IMR-90 (cell line): ENCODE data around the gene RPRM. TPM values are rescaled to one million over a fixed set of nuclear protein-coding genes. Genes with fewer than 3 reads are reported as not detected.

ENCODE experiments used
- ATAC-seq: fragments of 200-7000 bp; cut with Tn5 transposase; 2 replicates; pipeline ENCODE4 v1.9.1; 2020; ENCODE audit warnings: low read depth, mild to moderate bottlenecking, moderate library complexity
- BruUV-seq: library from RNA; stranded (reverse); fragments of 400-500 nt; replicated peaks from 2 replicates; lab custom pipeline; 2021; lab: Mats Ljungman, UMichigan
- CTCF ChIA-PET: fragments of 300-600 bp; formaldehyde crosslinking; extraction: SDS; loops from one replicate; lab custom pipeline; 2021; ENCODE audit warnings: antibody characterized with exemption; lab: Yijun Ruan, JAX
- POLR2A ChIA-PET: fragments of 300-600 bp; sonication (Branson Sonifier 250); formaldehyde crosslinking; loops from one replicate; lab custom pipeline; 2022; ENCODE audit warnings: antibody characterized with exemption; ENCODE audit not compliant: unreplicated experiment; lab: Charles Lee
- DNase-seq: peaks from one replicate; pipeline ENCODE4 v3.0.0; 2013
- H2AFZ ChIP-seq: replicated peaks from 2 replicates; pipeline ENCODE3; 2013; ENCODE audit warnings: low read length, mild to moderate bottlenecking; ENCODE audit not compliant: poor library complexity
- H2AK5ac ChIP-seq: 2 replicates; pipeline ENCODE4 v1.6.1; 2013; ENCODE audit warnings: low read depth, low read length, inconsistent platforms
- H2AK9ac ChIP-seq: replicated peaks from 2 replicates; pipeline ENCODE3; 2013; ENCODE audit warnings: mild to moderate bottlenecking, low read depth, low read length, moderate library complexity; ENCODE audit not compliant: poor library complexity
- H2BK120ac ChIP-seq: 2 replicates; pipeline ENCODE4 v1.6.1; 2013; ENCODE audit warnings: low read depth, low read length, inconsistent platforms
- H2BK15ac ChIP-seq: 3 replicates; pipeline ENCODE4 v1.6.1; 2013; ENCODE audit warnings: low read depth, low read length, inconsistent platforms
- H2BK20ac ChIP-seq: 2 replicates; pipeline ENCODE4 v1.6.1; 2013; ENCODE audit warnings: low read depth, mild to moderate bottlenecking, inconsistent platforms, low read length, moderate library complexity
- H2BK5ac ChIP-seq: 2 replicates; pipeline ENCODE4 v1.6.1; 2013; ENCODE audit warnings: mild to moderate bottlenecking, low read depth, low read length, inconsistent platforms; ENCODE audit not compliant: poor library complexity, severe bottlenecking
- H3K14ac ChIP-seq: replicated peaks from 2 replicates; pipeline ENCODE4 v1.6.1; 2013; ENCODE audit warnings: low read depth, low read length, inconsistent platforms
- H3K18ac ChIP-seq: 2 replicates; pipeline ENCODE4 v1.6.1; 2013; ENCODE audit warnings: low read depth, low read length, control low read depth
- H3K23ac ChIP-seq: 2 replicates; pipeline ENCODE4 v1.6.1; 2013; ENCODE audit warnings: low read depth, low read length, inconsistent platforms
- H3K27ac ChIP-seq: 2 replicates; pipeline ENCODE4 v1.5.1; 2013; ENCODE audit warnings: mild to moderate bottlenecking, control low read depth, low read length; ENCODE audit not compliant: insufficient read depth
- H3K27me3 ChIP-seq: 2 replicates; pipeline ENCODE4 v1.6.1; 2013; ENCODE audit warnings: low read length; ENCODE audit not compliant: control insufficient read depth, insufficient read depth
- H3K36me3 ChIP-seq: 2 replicates; pipeline ENCODE4 v1.6.1; 2013; ENCODE audit warnings: low read length, mixed read lengths; ENCODE audit not compliant: control insufficient read depth, insufficient read depth
- H3K4ac ChIP-seq: 2 replicates; pipeline ENCODE4 v1.6.1; 2013; ENCODE audit warnings: low read depth, low read length, inconsistent platforms
- H3K4me1 ChIP-seq: 2 replicates; pipeline ENCODE4 v1.6.1; 2013; ENCODE audit warnings: low read length, mixed read lengths; ENCODE audit not compliant: control insufficient read depth, insufficient read depth
- H3K4me2 ChIP-seq: 2 replicates; pipeline ENCODE4 v1.6.1; 2013; ENCODE audit warnings: low read depth, mild to moderate bottlenecking, control low read depth, low read length, moderate library complexity
- H3K4me3 ChIP-seq: 2 replicates; pipeline ENCODE4 v1.5.1; 2013; ENCODE audit warnings: low read depth, mild to moderate bottlenecking, control low read depth, low read length, moderate library complexity; ENCODE audit not compliant: insufficient read depth
- H3K56ac ChIP-seq: 2 replicates; pipeline ENCODE4 v1.6.1; 2013; ENCODE audit warnings: low read length, inconsistent platforms; ENCODE audit not compliant: insufficient read depth; ENCODE audit errors: extremely low read depth
- H3K79me1 ChIP-seq, 2 experiments: 2 replicates each; pipeline ENCODE4 v1.6.1; 2013; ENCODE audit warnings: low read length in 2 of 2, inconsistent platforms in 1 of 2, low read depth in 1 of 2
- H3K9ac ChIP-seq: 2 replicates; pipeline ENCODE4 v1.6.1; 2013; ENCODE audit warnings: low read depth, low read length, control low read depth
- H3K9me1 ChIP-seq: 2 replicates; pipeline ENCODE4 v1.6.1; 2013; ENCODE audit warnings: low read length, inconsistent platforms; ENCODE audit not compliant: insufficient read depth
- H3K9me3 ChIP-seq: 2 replicates; pipeline ENCODE4 v1.6.1; 2013; ENCODE audit warnings: low read length; ENCODE audit not compliant: control insufficient read depth, insufficient read depth
- H4K20me1 ChIP-seq: 2 replicates; pipeline ENCODE4 v1.6.1; 2013; ENCODE audit warnings: low read length, inconsistent platforms; ENCODE audit not compliant: insufficient read depth
- H4K5ac ChIP-seq: 2 replicates; pipeline ENCODE4 v1.6.1; 2013; ENCODE audit warnings: mild to moderate bottlenecking, low read depth, low read length, control low read depth
- H4K8ac ChIP-seq, 2 experiments: 2 replicates each; pipeline ENCODE4 v1.6.1; 2013; ENCODE audit warnings: low read depth in 2 of 2, low read length in 2 of 2, control low read depth in 1 of 2, inconsistent platforms in 1 of 2
- H4K91ac ChIP-seq: 2 replicates; pipeline ENCODE4 v1.6.1; 2013; ENCODE audit warnings: low read depth, low read length, inconsistent platforms; ENCODE audit not compliant: insufficient read depth
- NFE2L2 ChIP-seq: fragments of 150-350 bp; IDR thresholded peaks from 2 replicates; pipeline ENCODE4 v1.6.1; 2016; ENCODE audit warnings: low read depth, mild to moderate bottlenecking, low read length
- WGBS, 2 experiments: methylation state at CpG; one replicate each; pipeline versions ENCODE4 v1.1.5 to v1.1.7; 2013; ENCODE audit warnings: missing lambda C conversion rate in 2 of 2; ENCODE audit not compliant: insufficient read length in 1 of 2; ENCODE audit errors: extremely low coverage in 2 of 2; 5-methylcytosine and 5-hydroxymethylcytosine counted together
- dilution Hi-C: fragments of 300-500 bp; cut with HindIII; formaldehyde crosslinking; loops from one replicate; pipeline ENCODE4 v1.14.3; 2018; ENCODE audit warnings: low sequenced_read_pairs; ENCODE audit not compliant: unreplicated experiment
- in situ Hi-C: fragments of 300-500 bp; cut with MboI; formaldehyde crosslinking; loops from 3 replicates; pipeline ENCODE4 v1.14.3; 2019; ENCODE audit warnings: low sequenced_read_pairs, inconsistent platforms, mixed read lengths
- intact Hi-C: fragments of 100-400 bp; cut with micrococcal nuclease; formaldehyde crosslinking; loops from 2 replicates; pipeline ENCODE4 v1.10.0; 2022
- polyA plus RNA-seq, 3 experiments: library from polyadenylated mRNA; depleted of rRNA; stranded (reverse); fragments of >200 nt; gene quantifications; 2 replicates each; pipeline ENCODE4 v1.2.3, GENCODE V29; 2012; ENCODE audit warnings: low replicate concordance in 1 of 3
- total RNA-seq: library from RNA; depleted of rRNA; stranded (reverse); fragments of >200 nt; gene quantifications from 2 replicates; pipeline ENCODE4 v1.2.3, GENCODE V29; 2012

Gene RPRM
- total and polyA plus RNA-seq, 2 of the 4 experiments (the other 2 are of a cell fraction), result not detected

DNA sequence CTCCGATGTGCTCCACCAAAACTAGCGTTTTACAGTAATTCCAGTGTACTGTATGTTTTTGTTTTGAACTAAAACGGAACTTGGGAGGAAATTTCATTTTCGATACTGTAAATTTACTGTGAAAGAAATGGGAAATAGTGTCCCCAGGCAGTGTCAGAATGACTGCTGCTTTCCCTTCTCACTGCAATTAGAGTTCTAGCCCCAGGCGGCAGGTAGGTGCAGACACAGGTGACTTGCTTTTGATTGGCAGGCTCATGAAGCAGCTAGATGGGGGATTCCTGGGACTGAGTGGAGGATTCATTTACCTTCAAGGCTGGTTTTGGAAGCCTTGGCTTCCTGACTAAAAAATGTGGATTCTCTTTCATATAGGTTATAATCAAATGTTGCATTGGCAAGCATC, 27.0 kb downstream of the RPRM start:
- H2BK15ac ChIP-seq, result no peak overlapping the region
- BruUV-seq, result no TSS peak
- H3K79me1 ChIP-seq, result no peaks in the 10 kb centered on the region
- POLR2A ChIA-PET, result no interaction called here
- CTCF ChIA-PET, result no interaction called here
- peaks cover 6% of the 10 kb centered on the region for H3K9me3 ChIP-seq
- H3K56ac ChIP-seq, result no peak overlapping the region
- no CpG with 5 or more reads among the region's 5 CpGs for WGBS, 2 experiments
- H3K4me3 ChIP-seq, result no peak overlapping the region
- H3K4me2 ChIP-seq, result no peak overlapping the region
- no peak overlapping the region for H2BK120ac ChIP-seq
- H3K14ac ChIP-seq, result no peak overlapping the region
- DNase-seq (no peak), ATAC-seq (no peak)
- H3K18ac ChIP-seq, result no peak overlapping the region
- H3K4ac ChIP-seq, result no peak overlapping the region
- TF ChIP-seq NFE2L2, result no peak
- dilution Hi-C loops, result no loop called here
- no peak overlapping the region for H2AFZ ChIP-seq
- no peak overlapping the region for H2BK5ac ChIP-seq
- no peaks in the 10 kb centered on the region for H3K4me1 ChIP-seq
- no peak overlapping the region for H3K23ac ChIP-seq
- intact Hi-C loops, result no loop called here
- H3K9me1 ChIP-seq, result no peaks in the 10 kb centered on the region
- no peak overlapping the region for H2AK9ac ChIP-seq
- H4K5ac ChIP-seq, result no peak overlapping the region
- no peaks in the 10 kb centered on the region for H3K36me3 ChIP-seq
- no peak overlapping the region for H4K8ac ChIP-seq
- no peak overlapping the region for H3K9ac ChIP-seq
- no peak overlapping the region for H4K91ac ChIP-seq
- in situ Hi-C loops, result no loop called here
- H4K20me1 ChIP-seq, result no peaks in the 10 kb centered on the region
- H2BK20ac ChIP-seq, result no peak overlapping the region
- no peak overlapping the region for H3K27ac ChIP-seq
- no peaks in the 10 kb centered on the region for H3K27me3 ChIP-seq
- H2AK5ac ChIP-seq, result no peak overlapping the region
